COLO668 (cell line): ENCODE measurements around the gene DGCR6.
"Not testable (repeated sequence)": the region's sequence is repeated elsewhere in the genome, so short reads cannot be mapped to it uniquely, and the experiment has no call there.

Source experiments
- DNase-seq: peaks from one replicate; lab custom pipeline; 2025; ENCODE audit not compliant: unreplicated experiment; lab: John Stamatoyannopoulos, UW

DGCR6 gene

DNA sequence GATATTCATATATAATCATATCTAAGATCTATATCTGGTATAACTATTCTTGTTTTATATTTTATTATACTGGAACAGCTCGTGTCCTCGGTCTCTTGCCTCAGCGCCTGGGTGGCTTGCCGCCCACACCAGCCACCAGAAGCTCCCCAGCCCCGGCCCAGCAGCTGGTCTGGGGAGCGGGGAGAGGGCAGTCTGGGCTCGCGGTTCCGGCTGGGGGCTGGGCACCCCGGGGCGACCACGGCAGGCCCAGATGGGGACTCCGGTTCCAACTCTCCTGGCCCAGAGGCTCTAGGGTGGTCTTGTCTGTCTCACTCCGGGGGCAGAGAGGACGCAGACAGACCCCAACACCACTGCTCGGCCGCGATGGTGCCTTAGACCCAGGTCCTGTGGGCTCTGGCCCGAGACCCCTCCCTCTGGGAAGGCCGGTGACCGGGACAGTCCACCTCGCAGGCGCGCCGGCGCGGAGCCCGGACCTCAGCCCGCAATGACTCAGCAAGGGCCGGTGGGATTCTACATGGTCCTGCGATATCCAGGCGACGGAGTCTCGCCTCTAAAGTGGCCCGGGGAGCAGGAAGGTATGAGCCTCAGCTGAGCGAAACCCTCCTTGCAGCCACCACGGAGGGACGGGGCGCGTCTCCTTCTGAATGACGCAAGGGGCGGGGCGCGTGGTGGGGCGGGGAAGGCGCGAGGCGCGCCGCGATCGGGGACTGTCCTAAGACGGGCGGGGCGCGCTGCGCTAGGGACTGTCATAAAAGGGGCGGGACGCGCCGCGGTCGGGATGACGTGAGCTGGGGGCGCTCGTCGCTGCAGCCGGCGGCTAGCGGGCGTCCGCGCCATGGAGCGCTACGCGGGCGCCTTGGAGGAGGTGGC, at the start of gene DGCR6:
TSS of gene DGCR6 (plus strand) at position 781 of the 870 bp plus-strand sequence. CDS start at position 836, 55 bp downstream.
- DNase-seq: no peak

DNA sequence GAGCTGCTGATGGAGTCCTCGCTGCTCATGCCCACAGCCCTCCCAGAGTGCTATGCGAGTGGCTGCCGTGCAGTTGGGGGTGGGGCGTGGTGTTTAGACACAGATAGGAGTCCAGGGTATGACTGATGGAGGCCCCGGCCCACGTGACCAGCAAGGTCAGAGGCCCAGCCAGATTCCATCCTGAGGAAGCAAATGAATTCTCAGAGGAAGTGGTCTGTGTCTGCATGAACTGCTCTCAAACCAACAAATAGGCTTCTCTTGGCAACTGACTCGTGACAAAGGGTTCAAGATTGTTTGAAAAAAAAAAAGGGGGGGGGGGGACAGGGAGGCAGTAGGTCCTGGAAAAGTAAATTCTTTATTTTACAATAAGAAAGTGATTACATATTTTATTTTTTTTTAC, 46.8 kb upstream of the DGCR6 start:
- DNase-seq: not testable (repeated sequence)

DNA sequence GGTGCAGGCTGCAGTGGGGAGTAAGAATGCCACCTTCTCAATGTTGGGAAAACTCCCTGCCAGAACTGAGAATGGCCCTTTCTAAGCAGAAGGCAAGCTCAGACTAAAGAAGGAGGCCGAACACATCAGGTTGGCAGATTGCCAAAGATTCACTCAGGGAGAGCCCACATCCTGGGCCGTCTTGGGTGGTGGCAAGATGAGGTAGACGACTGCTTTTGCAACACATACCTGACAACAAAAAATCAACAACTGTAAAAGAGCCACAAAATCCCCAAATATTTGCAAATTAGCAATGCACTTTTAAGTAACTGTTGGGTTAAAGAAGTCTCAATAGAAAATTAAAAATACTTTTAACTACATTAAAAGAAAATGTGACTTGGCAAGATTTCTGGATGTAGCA, 24.9 kb upstream of the DGCR6 start:
- not testable (repeated sequence) for DNase-seq

DNA sequence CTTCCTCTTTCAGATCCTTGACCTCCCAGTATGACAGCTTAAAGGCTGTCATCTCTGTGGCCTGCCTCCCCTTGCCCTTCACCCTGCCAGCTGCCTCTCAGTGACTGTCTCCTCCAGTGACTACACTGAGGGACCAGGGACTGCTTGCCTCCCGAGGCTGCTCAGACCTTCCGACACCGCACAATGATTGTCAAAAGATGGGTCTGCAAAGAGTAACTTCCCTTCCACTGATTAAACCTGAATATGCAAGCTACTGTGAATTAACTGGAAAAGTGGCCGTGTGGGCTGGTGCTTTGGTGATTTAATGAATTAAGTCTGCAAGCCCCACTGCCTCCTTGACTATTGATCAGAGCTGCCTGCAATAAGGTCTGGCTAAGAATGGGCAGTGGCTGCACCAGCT, 21.7 kb upstream of the DGCR6 start:
- DNase-seq: not testable (repeated sequence)

GRCh38 chr22:18888115-18888514, 18.0 kb upstream of the DGCR6 start:
- DNase-seq: no peak

- DNase-seq: not testable (repeated sequence)
Measured at GRCh38 chr22:18890510-18891192, 15.5 kb upstream of the DGCR6 start.

GRCh38 chr22:18893775-18894174, 12.3 kb upstream of the DGCR6 start:
- DNase-seq: not testable (repeated sequence)

DNA sequence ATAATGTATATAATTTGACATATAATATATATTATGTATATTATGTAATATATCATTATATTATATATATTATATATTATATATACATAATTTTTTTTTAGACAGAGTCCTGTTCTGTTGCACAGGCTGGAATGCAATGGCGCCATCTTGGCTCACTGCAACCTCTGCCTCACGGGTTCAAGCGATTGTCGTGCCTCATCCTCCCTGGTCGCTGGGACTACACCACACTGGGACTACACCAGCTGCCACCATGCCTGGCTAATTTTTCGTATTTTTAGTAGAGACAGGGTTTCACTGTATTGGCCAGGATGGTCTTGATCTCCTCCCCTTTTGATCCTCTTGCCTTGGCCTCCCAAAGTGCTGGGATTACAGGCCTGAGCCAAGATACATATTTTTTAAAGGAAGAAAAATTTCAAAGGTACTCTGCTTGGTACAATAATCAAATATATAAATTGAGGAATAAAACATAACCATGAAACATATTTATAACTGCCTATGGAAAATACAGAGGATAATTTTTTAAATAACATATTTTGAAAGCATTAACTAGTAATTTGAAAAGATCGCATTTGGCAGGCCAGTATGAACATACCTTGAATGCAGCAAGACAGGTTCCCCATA, 10.0 kb upstream of the DGCR6 start:
- not testable (repeated sequence) for DNase-seq

DNA sequence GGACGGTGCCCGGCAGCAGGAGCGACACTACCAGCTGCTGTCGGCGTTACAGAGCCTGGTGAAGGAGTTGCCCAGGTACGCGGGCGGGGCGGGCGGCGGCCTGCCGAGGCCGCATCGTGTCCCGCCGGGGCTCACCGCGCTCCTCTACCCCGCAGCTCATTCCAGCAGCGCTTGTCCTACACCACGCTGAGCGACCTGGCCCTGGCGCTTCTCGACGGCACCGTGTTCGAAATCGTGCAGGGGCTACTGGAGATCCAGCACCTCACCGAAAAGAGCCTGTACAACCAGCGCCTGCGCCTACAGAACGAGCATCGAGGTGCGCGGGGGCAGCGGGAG, 258 bp downstream of the DGCR6 start:
- not testable (repeated sequence) for DNase-seq

DNA sequence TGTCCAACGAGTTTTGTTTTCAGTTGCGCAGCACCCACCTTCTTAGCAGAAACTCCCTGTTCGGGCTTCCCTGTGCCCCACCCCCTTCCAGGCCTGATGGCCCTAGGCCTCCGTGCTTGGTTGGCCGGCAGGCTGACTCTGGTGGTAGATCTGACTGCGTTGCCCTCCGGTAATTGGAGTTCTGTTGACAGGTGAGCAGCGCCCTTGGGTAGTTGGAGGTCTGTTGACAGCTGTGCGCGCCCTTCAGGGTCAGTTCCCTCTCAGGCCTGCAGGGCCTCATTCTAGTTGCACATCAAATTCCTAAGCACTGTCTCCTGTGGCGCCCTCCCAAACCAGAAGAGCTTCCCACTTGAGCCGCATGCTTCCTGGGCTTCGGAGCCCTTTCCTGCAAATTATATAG, 776 bp downstream of the DGCR6 start:
- no peak for DNase-seq

DNA sequence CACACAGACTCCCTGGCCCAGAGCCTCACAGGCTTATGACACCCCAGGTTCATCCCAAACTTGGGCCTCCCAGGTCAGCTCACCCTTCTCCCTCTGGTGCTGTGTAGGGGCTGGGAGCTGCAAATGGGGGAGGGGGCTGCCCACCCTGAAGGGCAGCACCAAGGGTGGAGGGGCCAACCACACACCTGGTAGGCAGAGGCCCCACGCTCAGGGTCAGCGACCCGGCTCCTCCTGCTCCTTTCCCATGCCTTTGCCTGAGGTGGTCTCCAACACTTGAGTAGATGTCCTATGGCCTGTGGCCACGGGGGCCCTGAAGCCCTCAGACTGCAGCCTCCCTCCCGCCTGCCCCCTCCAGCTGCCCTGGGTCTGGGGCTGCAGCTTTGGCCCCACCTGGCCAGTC, 3.4 kb downstream of the DGCR6 start:
- no peak for DNase-seq

DNA sequence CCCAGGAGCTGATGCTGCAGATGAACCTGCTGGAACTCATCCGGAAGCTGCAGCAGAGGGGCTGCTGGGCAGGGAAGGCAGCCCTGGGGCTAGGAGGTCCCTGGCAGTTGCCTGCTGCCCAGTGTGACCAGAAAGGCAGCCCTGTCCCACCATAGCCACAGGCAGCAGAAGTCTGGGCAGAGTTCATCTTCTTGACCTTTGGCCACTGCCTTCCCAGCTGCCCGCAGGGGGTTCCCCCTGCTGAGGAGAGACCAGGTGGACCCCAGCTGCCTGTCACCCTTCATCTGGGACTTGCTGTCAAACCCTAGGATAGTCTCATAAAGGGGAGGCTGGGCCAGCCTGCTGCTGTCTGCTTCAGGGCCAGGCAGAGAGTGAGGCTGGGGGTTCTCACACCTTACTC, 5.4 kb downstream of the DGCR6 start:
- not testable (repeated sequence) for DNase-seq

DNA sequence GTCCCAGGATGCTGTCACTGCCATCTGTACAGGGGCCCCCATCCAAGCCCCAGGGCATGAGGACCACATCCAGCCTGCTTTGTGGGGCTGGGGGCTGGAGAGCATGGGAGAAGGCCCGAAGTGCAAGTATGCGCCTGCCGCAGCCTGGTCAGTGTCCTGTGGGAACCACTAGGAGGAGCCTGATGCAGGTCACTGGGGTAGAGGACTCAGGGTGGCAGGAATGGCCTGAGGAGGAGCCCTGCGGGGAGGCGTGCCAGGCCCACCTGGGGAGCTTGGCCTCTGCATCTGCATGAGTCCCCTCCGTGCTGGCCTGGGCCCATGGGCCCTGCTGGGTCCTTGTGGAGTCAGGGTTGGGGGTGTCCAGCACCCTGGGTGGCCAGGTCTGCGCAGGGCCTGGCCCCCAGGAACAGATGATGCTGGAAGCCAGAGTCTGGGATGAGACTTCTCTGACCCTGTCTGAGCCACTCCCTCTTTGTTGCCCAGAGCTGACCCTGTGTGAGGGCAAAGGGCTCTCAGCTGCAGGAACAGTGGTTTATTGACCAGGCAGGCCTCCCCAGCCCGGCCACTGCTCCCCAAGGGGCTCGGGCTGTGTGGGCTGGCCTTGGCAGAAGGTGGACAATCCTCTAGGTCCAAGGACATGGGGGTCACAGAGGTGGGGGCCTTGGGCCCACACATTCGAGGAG, 6.3 kb downstream of the DGCR6 start:
- not testable (repeated sequence) for DNase-seq

DNA sequence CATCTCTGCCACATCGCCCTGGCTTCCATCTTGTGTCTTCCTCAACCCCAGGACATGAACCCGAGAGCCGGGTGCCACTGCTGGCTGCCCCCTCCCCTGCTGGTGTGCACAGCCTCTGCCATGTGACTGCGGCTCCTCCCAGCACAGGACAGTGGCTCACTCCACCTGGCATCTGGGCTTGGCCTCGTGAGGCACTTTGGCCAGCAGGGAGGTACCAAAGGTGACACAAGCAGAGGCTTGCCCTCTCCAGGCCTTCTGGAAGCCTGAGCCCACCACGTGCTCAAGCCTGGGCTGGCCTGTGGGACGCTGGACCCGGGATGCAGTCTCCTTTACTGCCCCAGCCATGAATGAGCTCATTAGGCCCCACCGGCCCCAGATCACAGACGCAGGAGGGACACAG, 8.4 kb downstream of the DGCR6 start:
- DNase-seq: not testable (repeated sequence)

GRCh38 chr22:18915550-18915949, 9.4 kb downstream of the DGCR6 start:
- DNase-seq: not testable (repeated sequence)

GRCh38 chr22:18917818-18918217, 11.7 kb downstream of the DGCR6 start:
- not testable (repeated sequence) for DNase-seq

GRCh38 chr22:18920257-18920902, 14.3 kb downstream of the DGCR6 start:
- not testable (repeated sequence) for DNase-seq

DNA sequence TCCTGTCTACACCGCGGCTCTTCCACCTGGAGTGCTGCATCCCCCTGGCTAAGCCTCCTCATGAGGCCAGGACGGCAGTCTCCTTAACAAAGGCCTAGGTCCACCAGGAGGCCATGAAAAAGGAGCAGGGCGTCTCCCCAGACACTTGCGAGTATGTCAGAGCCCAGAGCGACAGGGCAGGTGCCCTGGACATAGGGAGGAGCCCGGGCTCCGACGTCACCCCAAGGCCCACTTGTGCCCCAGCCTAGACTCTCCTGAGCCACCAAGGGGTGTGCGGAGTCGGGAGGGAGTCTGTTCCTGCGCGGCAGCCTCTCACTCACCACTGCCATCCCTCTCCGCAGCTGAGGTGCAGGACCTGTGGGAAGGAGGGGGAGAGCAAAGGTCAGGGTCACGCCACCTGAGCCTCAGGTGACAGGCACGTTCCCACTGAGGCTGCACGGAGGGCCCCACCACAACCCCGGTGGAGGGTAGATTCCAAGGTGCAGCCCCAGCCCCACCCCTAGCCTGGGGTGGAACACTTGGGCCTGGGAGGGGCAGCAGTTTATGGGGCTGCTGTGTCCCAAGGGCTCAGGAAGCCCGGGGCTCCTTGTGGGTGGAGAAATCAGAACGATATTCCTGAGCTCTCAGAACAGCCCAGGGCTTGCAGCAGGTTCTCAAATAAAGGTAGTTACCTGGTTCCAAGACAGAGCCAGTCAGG, 19.4 kb downstream of the DGCR6 start:
- DNase-seq: no peak

DNA sequence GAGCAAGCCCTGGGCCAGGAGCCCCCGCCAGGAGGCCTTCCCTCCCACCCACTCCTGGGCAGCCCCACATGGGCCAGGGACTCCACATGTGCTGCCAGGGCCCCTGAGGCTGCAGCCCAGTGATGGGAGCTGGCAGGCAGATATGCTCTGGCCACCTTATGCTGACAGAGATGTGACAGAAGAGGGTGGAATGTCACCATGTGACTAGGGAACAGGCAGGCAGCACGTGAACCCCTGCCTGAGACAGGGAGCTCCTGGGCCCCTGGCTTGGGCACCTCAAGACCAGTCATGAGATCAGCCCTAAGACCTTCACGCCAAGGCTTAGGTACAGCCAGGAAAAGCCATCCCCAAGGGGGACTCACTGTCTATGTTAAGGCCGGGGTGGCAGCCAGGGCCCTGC, 20.9 kb downstream of the DGCR6 start:
- no peak for DNase-seq

GRCh38 chr22:18927573-18927972, 21.5 kb downstream of the DGCR6 start:
- no peak for DNase-seq
